Measurements from ENCODE around the gene EIF2A.
"Not testable (repeated sequence)": the region's sequence is repeated elsewhere in the genome, so short reads cannot be mapped to it uniquely, and the experiment has no call there.

EIF2A gene

DNA sequence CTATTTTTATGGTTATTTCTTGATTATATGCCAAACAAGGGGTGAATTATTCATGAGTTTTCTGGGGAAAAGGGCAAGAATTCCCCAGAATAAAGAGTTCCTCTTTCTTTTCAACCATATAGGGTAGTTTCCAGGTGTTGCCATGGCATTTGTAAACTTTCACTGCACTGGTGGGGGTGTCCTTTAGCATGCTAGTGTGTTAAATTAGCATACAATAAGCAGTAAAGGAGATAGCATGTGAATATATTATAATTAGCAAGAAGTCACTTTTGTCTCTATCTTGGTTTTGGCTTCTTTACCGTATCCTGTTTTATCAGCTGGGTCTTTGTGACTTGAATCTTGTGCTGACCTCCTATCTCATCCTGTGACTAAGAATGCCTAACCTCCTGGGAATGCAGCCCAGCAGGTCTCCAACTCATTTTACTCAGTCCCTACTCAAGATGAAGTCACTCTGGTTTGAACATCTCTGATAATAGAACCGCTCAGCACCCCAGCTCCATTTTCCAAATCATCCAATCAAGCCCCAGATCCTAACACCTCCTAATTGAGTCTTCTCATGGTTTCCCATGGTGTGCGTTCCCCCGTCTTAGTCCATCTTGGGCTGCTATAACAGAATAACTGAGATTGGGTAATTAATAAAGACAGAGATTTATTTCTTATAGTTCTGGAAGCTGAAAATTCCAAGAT, 53.2 kb downstream of the EIF2A start:
- H3K36me3 Mint-ChIP-seq (ENCODE audit: low read depth): peaks cover 9% of the 10 kb centered on the region
- no peaks in the 10 kb centered on the region for H3K27me3 Mint-ChIP-seq (ENCODE audit: low read depth)
- TF ChIP-seq, protein P1, sequence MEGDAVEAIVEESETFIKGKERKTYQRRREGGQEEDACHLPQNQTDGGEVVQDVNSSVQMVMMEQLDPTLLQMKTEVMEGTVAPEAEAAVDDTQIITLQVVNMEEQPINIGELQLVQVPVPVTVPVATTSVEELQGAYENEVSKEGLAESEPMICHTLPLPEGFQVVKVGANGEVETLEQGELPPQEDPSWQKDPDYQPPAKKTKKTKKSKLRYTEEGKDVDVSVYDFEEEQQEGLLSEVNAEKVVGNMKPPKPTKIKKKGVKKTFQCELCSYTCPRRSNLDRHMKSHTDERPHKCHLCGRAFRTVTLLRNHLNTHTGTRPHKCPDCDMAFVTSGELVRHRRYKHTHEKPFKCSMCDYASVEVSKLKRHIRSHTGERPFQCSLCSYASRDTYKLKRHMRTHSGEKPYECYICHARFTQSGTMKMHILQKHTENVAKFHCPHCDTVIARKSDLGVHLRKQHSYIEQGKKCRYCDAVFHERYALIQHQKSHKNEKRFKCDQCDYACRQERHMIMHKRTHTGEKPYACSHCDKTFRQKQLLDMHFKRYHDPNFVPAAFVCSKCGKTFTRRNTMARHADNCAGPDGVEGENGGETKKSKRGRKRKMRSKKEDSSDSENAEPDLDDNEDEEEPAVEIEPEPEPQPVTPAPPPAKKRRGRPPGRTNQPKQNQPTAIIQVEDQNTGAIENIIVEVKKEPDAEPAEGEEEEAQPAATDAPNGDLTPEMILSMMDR (IDR thresholded peaks at IDR 0.05; ENCODE audit: unreplicated experiment in 3 of 3): no peak
- peak overlapping the region in 2 of 3 experiments; percentile 22 to 24 for H3K4me3 Mint-ChIP-seq
- peak overlapping the region in 1 of 3 experiments; percentile 100 for H3K27ac Mint-ChIP-seq
- peaks cover 3% of the 10 kb centered on the region for H3K9me3 Mint-ChIP-seq
- H3K4me1 Mint-ChIP-seq: peaks cover 42% of the 10 kb centered on the region

DNA sequence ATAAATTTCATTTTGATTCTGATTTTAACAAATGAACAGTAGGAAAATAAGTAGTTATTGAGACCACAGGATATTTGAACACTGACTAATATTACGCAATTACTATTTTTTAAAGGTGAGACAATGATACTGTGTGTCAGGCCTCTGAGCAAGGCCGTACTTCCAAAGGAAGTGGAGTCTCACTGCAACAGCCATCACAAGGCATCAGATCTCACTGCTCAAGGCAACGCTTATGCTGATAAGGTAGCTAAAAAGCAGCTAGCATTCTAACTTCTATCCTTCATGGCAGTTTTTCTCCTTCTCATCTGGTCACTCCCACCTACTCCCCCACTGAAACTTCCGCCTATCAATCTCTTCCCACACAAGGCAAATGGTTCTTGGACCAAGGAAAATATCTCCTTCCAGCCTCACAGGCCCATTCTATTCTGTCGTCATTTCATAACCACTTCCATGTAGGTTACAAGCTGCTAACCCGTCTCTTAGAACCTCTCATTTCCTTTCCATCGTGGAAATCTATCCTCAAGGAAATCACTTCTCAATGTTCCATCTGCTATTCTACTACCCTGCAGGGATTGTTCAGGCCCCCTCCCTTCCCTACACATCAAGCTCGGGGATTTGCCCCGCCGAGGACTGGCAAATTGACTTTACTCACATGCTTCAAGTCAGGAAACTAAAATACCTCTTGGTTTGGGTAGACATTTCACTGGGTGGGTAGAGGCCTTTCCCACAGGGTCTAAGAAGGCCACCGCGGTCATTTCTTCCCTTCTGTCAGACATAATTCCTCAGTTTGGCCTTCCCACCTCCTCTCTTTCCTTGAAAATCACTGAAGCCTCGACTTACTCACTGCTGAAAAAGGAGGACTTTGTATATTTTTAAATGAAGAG, 54.3 kb downstream of the EIF2A start:
- not testable (repeated sequence) for H3K9me3 Mint-ChIP-seq; H3K27me3 Mint-ChIP-seq (ENCODE audit: low read depth)
- Mint-ChIP-seq H3K27ac (peak overlapping the region; percentile 100), H3K4me1 (peaks cover 47% of the 10 kb centered on the region), H3K36me3 (ENCODE audit: low read depth) (peaks cover 14% of the 10 kb centered on the region), H3K4me3 (peak overlapping the region; percentile 96)

DNA sequence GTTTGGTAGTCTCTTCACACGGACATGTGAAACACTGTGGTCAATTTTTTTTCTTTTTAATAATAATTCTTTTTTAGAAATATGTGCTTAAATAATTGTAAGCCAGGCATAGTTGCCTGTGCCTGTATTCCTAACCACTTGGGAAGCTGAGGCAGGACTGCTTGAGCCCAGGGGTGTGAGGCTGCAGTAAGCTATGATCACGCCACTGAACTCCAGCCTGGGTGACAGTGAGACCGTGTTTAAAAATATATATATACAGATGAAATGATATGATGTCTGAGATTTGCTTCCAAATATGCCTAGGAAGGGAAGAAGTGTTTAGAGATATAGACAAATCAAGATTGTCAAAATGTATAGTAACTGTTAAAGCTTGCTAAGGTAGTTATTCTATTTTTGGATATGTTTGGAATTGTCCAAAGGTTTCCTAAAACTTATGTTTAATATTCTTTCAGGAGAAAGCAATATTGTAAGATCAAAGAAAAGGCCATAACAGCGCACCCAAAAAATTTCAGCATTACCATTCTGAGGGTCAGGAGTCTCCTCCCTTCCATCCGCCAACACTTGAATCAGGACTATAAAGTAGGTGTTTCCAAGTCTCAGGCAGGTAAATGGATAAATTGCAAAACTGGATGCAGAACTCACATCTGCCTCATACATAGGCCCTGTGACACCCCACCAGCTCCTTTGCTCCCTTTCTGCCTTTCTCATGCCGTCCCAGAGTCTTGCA, 56.0 kb downstream of the EIF2A start:
- Mint-ChIP-seq H3K9me3 (peaks cover 3% of the 10 kb centered on the region), H3K27me3 (ENCODE audit: low read depth) (no peaks in the 10 kb centered on the region), H3K4me3 (peak overlapping the region; percentile 96), H3K4me1 (peaks cover 56% of the 10 kb centered on the region), H3K27ac (peak overlapping the region; percentile 100), H3K36me3 (ENCODE audit: low read depth) (peaks cover 26% of the 10 kb centered on the region)
- TF ChIP-seq, protein P1 (IDR thresholded peaks at IDR 0.05; ENCODE audit: unreplicated experiment in 3 of 3): no peak

DNA sequence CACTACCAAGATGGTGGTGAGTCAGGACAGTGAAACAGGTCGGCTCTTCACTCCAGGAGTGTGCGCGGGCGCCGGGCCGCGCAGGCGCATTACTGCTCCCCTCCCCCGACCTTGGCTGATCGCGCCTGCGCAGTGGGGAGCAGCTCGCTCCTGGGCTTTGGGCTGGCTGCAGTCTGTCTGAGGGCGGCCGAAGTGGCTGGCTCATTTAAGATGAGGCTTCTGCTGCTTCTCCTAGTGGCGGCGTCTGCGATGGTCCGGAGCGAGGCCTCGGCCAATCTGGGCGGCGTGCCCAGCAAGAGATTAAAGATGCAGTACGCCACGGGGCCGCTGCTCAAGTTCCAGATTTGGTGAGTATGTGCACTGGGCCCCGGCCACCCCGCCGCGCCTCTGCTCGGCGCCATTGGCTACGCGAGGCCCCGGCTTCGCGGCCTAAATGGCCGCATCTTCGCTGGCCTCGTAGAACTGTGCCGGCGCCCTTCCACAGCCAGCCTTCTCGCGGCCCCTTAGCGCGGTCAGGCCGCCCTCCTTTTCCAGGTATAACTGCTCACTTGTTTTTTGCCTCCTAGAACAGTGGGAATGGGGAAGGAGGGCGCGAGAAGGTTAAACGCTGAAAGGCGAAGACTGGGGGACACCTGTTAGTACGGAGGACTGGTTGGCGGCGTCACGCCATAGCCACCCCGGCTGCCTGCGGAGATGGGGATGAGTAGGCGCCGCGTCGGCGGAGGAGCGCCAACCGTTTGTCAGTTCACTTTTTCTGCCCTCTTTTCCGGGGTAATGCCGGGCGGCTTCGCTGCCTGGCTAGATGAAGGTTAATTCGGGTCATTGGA, 56.8 kb downstream of the EIF2A start, which contains the start of gene SELENOT:
Gene SELENOT, plus strand, starts transcription at position 169 of the 827 bp plus-strand sequence. Its CDS starts 42 bp downstream, at position 211.
- H3K27me3 Mint-ChIP-seq (ENCODE audit: low read depth): no peaks in the 10 kb centered on the region
- TF ChIP-seq, protein P1 (IDR thresholded peaks at IDR 0.05; ENCODE audit: unreplicated experiment in 3 of 3): peak; percentile 56 to 60 (median 59)
- peaks cover 58% of the 10 kb centered on the region for H3K4me1 Mint-ChIP-seq
- H3K4me3 Mint-ChIP-seq: peak within 1 kb of the TSS; percentile 96
- H3K9me3 Mint-ChIP-seq: peaks cover 3% of the 10 kb centered on the region
- H3K27ac Mint-ChIP-seq: peak within 1 kb of the TSS; percentile 100
- H3K36me3 Mint-ChIP-seq (ENCODE audit: low read depth): peaks cover 33% of the 10 kb centered on the region

DNA sequence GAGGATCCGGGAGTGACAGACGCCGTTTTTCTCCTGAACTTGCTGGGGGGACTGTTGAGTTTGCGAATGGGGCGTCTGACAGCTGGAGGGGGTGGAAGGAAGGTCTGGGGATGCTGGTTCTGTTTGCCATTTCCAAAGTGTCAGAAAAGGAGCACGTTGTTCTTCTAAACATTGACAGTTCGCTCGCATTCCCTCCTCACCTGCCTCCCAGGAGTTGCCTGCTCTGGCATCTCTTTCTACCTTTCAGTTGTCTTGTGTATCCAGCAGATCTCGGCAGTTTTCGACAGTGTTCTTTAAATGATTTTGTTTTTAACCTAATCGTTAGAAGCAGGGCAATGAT, 57.4 kb downstream of the EIF2A start:
- Mint-ChIP-seq H3K4me1 (peaks cover 58% of the 10 kb centered on the region), H3K27me3 (ENCODE audit: low read depth) (no peaks in the 10 kb centered on the region), H3K27ac (peak overlapping the region; percentile 100), H3K36me3 (ENCODE audit: low read depth) (peaks cover 36% of the 10 kb centered on the region), H3K4me3 (peak overlapping the region; percentile 96), H3K9me3 (peaks cover 3% of the 10 kb centered on the region)
- TF ChIP-seq, protein P1 (IDR thresholded peaks at IDR 0.05; ENCODE audit: unreplicated experiment in 3 of 3): no peak
